GM23338 (cell line): ENCODE measurements around the gene RPL7A.
"Not testable (repeated sequence)": the region's sequence is repeated elsewhere in the genome, so short reads cannot be mapped to it uniquely, and the experiment has no call there.

Source experiments
- CREB1 ChIP-seq: fragments of 250-450 bp; sonication (Bioruptor Pico); IDR thresholded peaks from 2 replicates; pipeline ENCODE4 v1.5.0; 2020; ENCODE audit warnings: low read depth, mild to moderate bottlenecking, moderate library complexity
- CTCF ChIP-seq, 2 experiments: fragments of 200-600 bp in 1 of 2; sonication (generic) in 1 of 2; conservative IDR thresholded peaks; 2 replicates each; pipeline versions ENCODE4 v1.5.1 to v1.6.1; 2016 to 2017; ENCODE audit warnings: antibody characterized with exemption in 2 of 2, low read depth in 2 of 2, mild to moderate bottlenecking in 2 of 2, moderate library complexity in 1 of 2
- EZH2 ChIP-seq: fragments of 200-600 bp; sonication (generic); IDR thresholded peaks from one replicate; pipeline ENCODE4 v1.8.0; 2017; ENCODE audit warnings: antibody characterized with exemption, mild to moderate bottlenecking, low read depth; ENCODE audit not compliant: unreplicated experiment
- EZH2phosphoT487 ChIP-seq: fragments of 200-600 bp; sonication (generic); IDR thresholded peaks from one replicate; pipeline ENCODE4 v1.8.1; 2018; ENCODE audit warnings: antibody characterized with exemption; ENCODE audit not compliant: unreplicated experiment
- JUNB ChIP-seq: IDR thresholded peaks from one replicate; pipeline ENCODE4 v1.6.1; 2016; ENCODE audit warnings: antibody characterized with exemption; ENCODE audit not compliant: unreplicated experiment
- POLR2AphosphoS5 ChIP-seq: IDR thresholded peaks from 2 replicates; pipeline ENCODE4 v1.6.1; 2016; ENCODE audit warnings: antibody characterized with exemption, low read depth
- STAT1 ChIP-seq: IDR thresholded peaks from one replicate; pipeline ENCODE4 v1.6.1; 2016; ENCODE audit warnings: antibody characterized with exemption; ENCODE audit not compliant: unreplicated experiment
- TF ChIP-seq, protein P1 (sequence below): IDR thresholded peaks from 2 replicates; pipeline ENCODE4 v1.6.1; 2016; ENCODE audit warnings: antibody characterized with exemption
- TF ChIP-seq, protein P2 (sequence below): IDR thresholded peaks from one replicate; pipeline ENCODE4 v1.6.1; 2018; ENCODE audit warnings: antibody characterized with exemption; ENCODE audit not compliant: unreplicated experiment

DNA sequence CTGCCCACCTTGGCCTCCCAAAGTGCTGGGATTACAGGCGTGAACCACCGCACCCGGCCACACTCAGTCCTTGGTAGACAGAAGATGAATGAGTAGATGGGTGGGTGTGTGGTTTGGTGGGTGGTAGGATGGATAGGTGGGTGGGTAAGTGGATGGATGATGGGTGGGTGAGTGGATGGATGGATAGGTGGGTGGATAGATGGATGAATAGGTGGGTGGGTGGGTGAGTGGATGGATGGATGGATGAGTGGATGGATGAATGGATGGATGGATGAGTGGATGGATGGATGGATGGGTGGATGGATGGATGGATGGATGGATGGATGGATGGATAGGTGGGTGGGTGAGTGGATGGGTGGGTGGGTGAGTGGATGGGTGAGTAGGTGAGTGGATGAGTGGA lies 44.3 kb downstream of the RPL7A start:
- not testable (repeated sequence) for TF ChIP-seq CTCF (conservative IDR thresholded peaks at IDR 0.05; ENCODE audit: low read depth in 2 of 2); EZH2; POLR2AphosphoS5; JUNB; EZH2phosphoT487; STAT1; CREB1
- TF ChIP-seq, protein P1, sequence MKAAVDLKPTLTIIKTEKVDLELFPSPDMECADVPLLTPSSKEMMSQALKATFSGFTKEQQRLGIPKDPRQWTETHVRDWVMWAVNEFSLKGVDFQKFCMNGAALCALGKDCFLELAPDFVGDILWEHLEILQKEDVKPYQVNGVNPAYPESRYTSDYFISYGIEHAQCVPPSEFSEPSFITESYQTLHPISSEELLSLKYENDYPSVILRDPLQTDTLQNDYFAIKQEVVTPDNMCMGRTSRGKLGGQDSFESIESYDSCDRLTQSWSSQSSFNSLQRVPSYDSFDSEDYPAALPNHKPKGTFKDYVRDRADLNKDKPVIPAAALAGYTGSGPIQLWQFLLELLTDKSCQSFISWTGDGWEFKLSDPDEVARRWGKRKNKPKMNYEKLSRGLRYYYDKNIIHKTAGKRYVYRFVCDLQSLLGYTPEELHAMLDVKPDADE = not testable (repeated sequence)
- TF ChIP-seq, protein P2, sequence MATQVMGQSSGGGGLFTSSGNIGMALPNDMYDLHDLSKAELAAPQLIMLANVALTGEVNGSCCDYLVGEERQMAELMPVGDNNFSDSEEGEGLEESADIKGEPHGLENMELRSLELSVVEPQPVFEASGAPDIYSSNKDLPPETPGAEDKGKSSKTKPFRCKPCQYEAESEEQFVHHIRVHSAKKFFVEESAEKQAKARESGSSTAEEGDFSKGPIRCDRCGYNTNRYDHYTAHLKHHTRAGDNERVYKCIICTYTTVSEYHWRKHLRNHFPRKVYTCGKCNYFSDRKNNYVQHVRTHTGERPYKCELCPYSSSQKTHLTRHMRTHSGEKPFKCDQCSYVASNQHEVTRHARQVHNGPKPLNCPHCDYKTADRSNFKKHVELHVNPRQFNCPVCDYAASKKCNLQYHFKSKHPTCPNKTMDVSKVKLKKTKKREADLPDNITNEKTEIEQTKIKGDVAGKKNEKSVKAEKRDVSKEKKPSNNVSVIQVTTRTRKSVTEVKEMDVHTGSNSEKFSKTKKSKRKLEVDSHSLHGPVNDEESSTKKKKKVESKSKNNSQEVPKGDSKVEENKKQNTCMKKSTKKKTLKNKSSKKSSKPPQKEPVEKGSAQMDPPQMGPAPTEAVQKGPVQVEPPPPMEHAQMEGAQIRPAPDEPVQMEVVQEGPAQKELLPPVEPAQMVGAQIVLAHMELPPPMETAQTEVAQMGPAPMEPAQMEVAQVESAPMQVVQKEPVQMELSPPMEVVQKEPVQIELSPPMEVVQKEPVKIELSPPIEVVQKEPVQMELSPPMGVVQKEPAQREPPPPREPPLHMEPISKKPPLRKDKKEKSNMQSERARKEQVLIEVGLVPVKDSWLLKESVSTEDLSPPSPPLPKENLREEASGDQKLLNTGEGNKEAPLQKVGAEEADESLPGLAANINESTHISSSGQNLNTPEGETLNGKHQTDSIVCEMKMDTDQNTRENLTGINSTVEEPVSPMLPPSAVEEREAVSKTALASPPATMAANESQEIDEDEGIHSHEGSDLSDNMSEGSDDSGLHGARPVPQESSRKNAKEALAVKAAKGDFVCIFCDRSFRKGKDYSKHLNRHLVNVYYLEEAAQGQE = not testable (repeated sequence)
